GM12874 (cell line): ENCODE results near the gene SLC9A9.

ENCODE experiments used
- CTCF ChIP-seq: IDR thresholded peaks from 2 replicates; pipeline ENCODE4 v1.5.1; 2011; ENCODE audit warnings: low read depth, mild to moderate bottlenecking, control low read depth, low read length, moderate library complexity; ENCODE audit not compliant: insufficient read depth

Gene SLC9A9

GRCh38 chr3:143653935-143654334, 194.3 kb downstream of the SLC9A9 start:
- no peak for TF ChIP-seq CTCF

GRCh38 chr3:143653493-143653892, 194.8 kb downstream of the SLC9A9 start:
- TF ChIP-seq CTCF: no peak

- TF ChIP-seq CTCF: no peak
These were observed 196.2 kb downstream of the SLC9A9 start for GRCh38 chr3:143652118-143652517.

GRCh38 chr3:143650827-143651226, 197.4 kb downstream of the SLC9A9 start:
- no peak for TF ChIP-seq CTCF

GRCh38 chr3:143650120-143650519, 198.1 kb downstream of the SLC9A9 start:
- no peak for TF ChIP-seq CTCF

GRCh38 chr3:143648708-143649107, 199.6 kb downstream of the SLC9A9 start:
- TF ChIP-seq CTCF: peak; percentile 22; the same call in 1 of the 2 replicates

GRCh38 chr3:143648218-143648617, 200.1 kb downstream of the SLC9A9 start:
- TF ChIP-seq CTCF: no peak
